OCI-LY1 (cell line): Measurements from ENCODE around the gene SARS1.

Experiments used
- EZH2 ChIP-seq: fragments of 200-600 bp; sonication (generic), shearing (Covaris generic); IDR thresholded peaks from 2 replicates; pipeline ENCODE4 v1.8.0; 2017; ENCODE audit warnings: borderline replicate concordance, mixed run types, mild to moderate bottlenecking, antibody characterized with exemption, low read length, moderate library complexity, mixed read lengths
- TF ChIP-seq, protein P1 (sequence below): fragments of 200-600 bp; sonication (generic), shearing (Covaris generic); IDR thresholded peaks from 2 replicates; pipeline ENCODE4 v1.5.1; 2017; ENCODE audit warnings: mild to moderate bottlenecking, antibody characterized with exemption, low read length, moderate library complexity, mixed read lengths

DNA sequence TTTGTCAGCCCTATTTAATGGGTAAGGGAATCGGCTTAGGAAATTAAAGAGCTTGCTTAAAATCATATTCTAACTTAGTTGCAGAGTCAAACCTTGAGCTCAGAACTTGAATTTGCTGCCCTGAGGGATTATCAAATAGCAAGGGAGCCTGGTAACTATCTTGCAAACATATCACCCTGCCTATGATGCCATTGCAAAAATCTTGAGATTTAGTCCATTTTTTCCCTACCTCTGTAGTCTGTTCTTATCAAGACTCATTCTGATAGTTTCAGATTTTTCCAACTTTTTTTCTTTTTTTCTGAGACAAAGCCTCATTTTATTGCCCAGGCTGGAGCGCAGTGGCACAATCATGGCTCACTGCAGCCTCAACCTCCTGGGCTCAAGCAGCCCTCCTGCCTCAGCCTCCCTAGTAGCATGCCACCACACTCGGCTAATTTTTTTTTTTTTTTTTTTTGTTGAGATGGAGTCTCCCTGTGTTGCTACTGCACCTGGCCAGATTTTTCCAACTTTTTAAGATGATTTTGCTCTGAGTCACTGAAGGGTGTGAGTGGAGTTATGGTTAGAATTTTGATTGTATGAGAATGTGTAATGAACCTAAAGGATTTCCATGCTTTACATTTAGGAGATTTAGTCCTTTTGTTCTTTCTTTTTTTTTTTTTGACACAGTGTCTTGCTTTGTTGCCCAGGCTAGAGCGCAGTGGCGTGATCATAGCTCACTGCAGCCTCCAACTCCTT lies 12.2 kb downstream of the SARS1 start:
- no peak for TF ChIP-seq EZH2
- TF ChIP-seq, protein P1, sequence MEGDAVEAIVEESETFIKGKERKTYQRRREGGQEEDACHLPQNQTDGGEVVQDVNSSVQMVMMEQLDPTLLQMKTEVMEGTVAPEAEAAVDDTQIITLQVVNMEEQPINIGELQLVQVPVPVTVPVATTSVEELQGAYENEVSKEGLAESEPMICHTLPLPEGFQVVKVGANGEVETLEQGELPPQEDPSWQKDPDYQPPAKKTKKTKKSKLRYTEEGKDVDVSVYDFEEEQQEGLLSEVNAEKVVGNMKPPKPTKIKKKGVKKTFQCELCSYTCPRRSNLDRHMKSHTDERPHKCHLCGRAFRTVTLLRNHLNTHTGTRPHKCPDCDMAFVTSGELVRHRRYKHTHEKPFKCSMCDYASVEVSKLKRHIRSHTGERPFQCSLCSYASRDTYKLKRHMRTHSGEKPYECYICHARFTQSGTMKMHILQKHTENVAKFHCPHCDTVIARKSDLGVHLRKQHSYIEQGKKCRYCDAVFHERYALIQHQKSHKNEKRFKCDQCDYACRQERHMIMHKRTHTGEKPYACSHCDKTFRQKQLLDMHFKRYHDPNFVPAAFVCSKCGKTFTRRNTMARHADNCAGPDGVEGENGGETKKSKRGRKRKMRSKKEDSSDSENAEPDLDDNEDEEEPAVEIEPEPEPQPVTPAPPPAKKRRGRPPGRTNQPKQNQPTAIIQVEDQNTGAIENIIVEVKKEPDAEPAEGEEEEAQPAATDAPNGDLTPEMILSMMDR: no peak
